ENCODE measurements around the gene MIGA2. TPM values are rescaled to one million over a fixed set of nuclear protein-coding genes. Genes with fewer than 3 reads are reported as not detected.

The MIGA2 gene
- total RNA-seq, 1 experiment from 2014 or later, result 34.8 TPM

DNA sequence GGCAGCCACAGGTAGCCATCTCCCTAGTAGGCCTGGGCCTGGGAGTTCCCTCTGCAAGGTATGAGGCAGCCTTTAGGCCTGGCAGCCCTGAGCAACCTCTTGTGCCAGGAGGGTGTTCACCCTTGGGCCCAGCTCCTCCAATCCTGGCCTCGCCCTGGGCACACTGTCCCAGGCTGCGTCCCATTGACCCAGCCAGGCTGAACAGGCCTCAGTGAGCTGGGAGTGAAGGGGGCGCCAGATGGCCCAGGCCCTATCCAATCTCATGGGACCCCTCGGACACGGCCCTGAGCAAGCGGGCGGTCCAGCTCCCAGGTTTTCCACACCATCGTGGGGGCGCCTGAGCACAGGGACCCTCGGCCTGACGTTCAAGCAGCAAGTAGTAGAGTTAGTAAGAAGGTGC, 22.8 kb upstream of the MIGA2 start:
- no peak overlapping the region for H3K4me3 ChIP-seq (ENCODE audit: low read depth, low read length)
- H3K36me3 ChIP-seq (ENCODE audit: control insufficient read depth, insufficient read depth, low read length), result peaks cover 2% of the 10 kb centered on the region; the same call in 1 of the 2 replicates
- DNase-seq, result no peak
- TF ChIP-seq, protein P1, sequence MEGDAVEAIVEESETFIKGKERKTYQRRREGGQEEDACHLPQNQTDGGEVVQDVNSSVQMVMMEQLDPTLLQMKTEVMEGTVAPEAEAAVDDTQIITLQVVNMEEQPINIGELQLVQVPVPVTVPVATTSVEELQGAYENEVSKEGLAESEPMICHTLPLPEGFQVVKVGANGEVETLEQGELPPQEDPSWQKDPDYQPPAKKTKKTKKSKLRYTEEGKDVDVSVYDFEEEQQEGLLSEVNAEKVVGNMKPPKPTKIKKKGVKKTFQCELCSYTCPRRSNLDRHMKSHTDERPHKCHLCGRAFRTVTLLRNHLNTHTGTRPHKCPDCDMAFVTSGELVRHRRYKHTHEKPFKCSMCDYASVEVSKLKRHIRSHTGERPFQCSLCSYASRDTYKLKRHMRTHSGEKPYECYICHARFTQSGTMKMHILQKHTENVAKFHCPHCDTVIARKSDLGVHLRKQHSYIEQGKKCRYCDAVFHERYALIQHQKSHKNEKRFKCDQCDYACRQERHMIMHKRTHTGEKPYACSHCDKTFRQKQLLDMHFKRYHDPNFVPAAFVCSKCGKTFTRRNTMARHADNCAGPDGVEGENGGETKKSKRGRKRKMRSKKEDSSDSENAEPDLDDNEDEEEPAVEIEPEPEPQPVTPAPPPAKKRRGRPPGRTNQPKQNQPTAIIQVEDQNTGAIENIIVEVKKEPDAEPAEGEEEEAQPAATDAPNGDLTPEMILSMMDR (IDR thresholded peaks at IDR 0.05; ENCODE audit: insufficient read depth in 1 of 2, low read depth in 1 of 2, low read length in 1 of 2, severe bottlenecking in 1 of 2, unreplicated experiment in 1 of 2), result no peak
- H3K9me3 Mint-ChIP-seq (ENCODE audit: unreplicated experiment), result no peaks in the 10 kb centered on the region
- POLR2A ChIA-PET, result interaction anchor here (0.5 kb wide), 1 partner anchor 60 kb away, joined by 3 read pairs; no protein-coding TSS in a partner anchor
- BruUV-seq (replicated peaks), result no TSS peak
- no peaks in the 10 kb centered on the region for H3K27me3 ChIP-seq (replicated peaks; ENCODE audit: control insufficient read depth, insufficient read depth, low read length)
- no peaks in the 10 kb centered on the region for H3K4me1 Mint-ChIP-seq (ENCODE audit: low read depth, unreplicated experiment)
- H3K4me3 Mint-ChIP-seq (ENCODE audit: unreplicated experiment), result no peak overlapping the region
- H3K27me3 Mint-ChIP-seq (ENCODE audit: insufficient read depth, unreplicated experiment), result no peaks in the 10 kb centered on the region
- no peaks in the 10 kb centered on the region for H3K4me1 ChIP-seq
- peaks cover 39% of the 10 kb centered on the region for H3K36me3 Mint-ChIP-seq (ENCODE audit: insufficient read depth, unreplicated experiment)
- H3K9me3 ChIP-seq, result no peaks in the 10 kb centered on the region
- no peak overlapping the region for H3K27ac Mint-ChIP-seq (ENCODE audit: unreplicated experiment)
- CTCF ChIA-PET, result no interaction called here
- intact Hi-C loops (cut with micrococcal nuclease; ENCODE audit: unreplicated experiment), result no loop called here

DNA sequence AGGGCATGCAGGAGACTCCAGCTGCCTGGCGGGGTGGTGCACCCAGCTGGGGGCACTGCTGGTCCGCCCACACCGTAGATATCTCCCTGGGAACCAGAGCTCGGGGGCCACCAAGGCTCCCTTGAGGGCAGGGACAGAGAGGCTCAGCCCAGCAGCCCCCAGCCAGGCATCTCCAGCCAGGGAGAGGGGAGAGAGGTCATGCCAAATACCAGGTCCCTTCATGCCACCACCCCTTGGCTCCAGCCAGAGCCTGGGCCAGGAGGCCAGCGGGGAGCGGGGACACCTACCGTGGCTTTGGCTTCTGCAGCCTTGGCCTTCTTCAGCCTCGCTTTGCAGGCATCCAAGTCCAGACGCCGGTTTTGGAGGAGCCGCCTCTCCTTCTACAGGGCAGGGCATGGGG, 22.3 kb upstream of the MIGA2 start:
- H3K4me1 Mint-ChIP-seq (ENCODE audit: low read depth, unreplicated experiment), result no peaks in the 10 kb centered on the region
- intact Hi-C loops (cut with micrococcal nuclease; ENCODE audit: unreplicated experiment), result no loop called here
- Histone ChIP-seq H3K4me1 (no peaks in the 10 kb centered on the region), H3K36me3 (ENCODE audit: control insufficient read depth, insufficient read depth, low read length) (peaks cover 2% of the 10 kb centered on the region; the same call in 1 of the 2 replicates), H3K4me3 (ENCODE audit: low read depth, low read length) (no peak overlapping the region), H3K9me3 (no peaks in the 10 kb centered on the region), H3K27me3 (replicated peaks; ENCODE audit: control insufficient read depth, insufficient read depth, low read length) (no peaks in the 10 kb centered on the region)
- DNase-seq, result no peak
- ChIA-PET CTCF (no interaction called here), POLR2A (no interaction called here)
- TF ChIP-seq, protein P1 (IDR thresholded peaks at IDR 0.05; ENCODE audit: insufficient read depth in 1 of 2, low read depth in 1 of 2, low read length in 1 of 2, severe bottlenecking in 1 of 2, unreplicated experiment in 1 of 2), result no peak
- no TSS peak for BruUV-seq (replicated peaks)
- no peak overlapping the region for H3K4me3 Mint-ChIP-seq (ENCODE audit: unreplicated experiment)
- peaks cover 39% of the 10 kb centered on the region for H3K36me3 Mint-ChIP-seq (ENCODE audit: insufficient read depth, unreplicated experiment)
- H3K9me3 Mint-ChIP-seq (ENCODE audit: unreplicated experiment), result no peaks in the 10 kb centered on the region
- no peak overlapping the region for H3K27ac Mint-ChIP-seq (ENCODE audit: unreplicated experiment)
- no peaks in the 10 kb centered on the region for H3K27me3 Mint-ChIP-seq (ENCODE audit: insufficient read depth, unreplicated experiment)

DNA sequence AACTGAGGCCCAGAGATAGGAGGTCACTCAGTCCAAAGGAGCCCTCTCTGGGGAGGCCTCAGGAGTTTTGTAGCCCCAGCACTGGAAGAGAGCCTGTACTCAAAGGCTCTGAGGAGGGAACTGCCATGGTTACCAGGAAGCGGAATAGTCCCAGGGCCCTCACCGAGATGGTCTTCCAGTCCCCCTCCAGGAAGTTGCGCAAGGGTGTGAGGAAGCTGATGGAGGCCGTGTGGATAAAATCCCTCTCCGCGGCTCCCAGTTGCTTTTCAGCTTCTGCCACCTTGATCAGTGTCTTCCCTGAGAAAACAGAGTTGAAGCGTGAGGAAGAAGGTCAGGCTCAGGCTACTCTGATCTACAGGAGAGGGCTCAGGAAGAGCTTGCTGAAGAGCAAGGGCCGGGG, 21.8 kb upstream of the MIGA2 start:
- no peaks in the 10 kb centered on the region for H3K27me3 ChIP-seq (replicated peaks; ENCODE audit: control insufficient read depth, insufficient read depth, low read length)
- H3K36me3 ChIP-seq (ENCODE audit: control insufficient read depth, insufficient read depth, low read length), result peaks cover 2% of the 10 kb centered on the region; the same call in 1 of the 2 replicates
- no peaks in the 10 kb centered on the region for H3K9me3 Mint-ChIP-seq (ENCODE audit: unreplicated experiment)
- no peak overlapping the region for H3K27ac Mint-ChIP-seq (ENCODE audit: unreplicated experiment)
- no TSS peak for BruUV-seq (replicated peaks)
- no peaks in the 10 kb centered on the region for H3K4me1 Mint-ChIP-seq (ENCODE audit: low read depth, unreplicated experiment)
- CTCF ChIA-PET, result interaction anchor here (0.5 kb wide), 1 partner anchor 73 kb away, joined by 4 read pairs; no protein-coding TSS in a partner anchor
- no peaks in the 10 kb centered on the region for H3K9me3 ChIP-seq
- no peak overlapping the region for H3K4me3 ChIP-seq (ENCODE audit: low read depth, low read length)
- no peaks in the 10 kb centered on the region for H3K27me3 Mint-ChIP-seq (ENCODE audit: insufficient read depth, unreplicated experiment)
- TF ChIP-seq, protein P1 (IDR thresholded peaks at IDR 0.05; ENCODE audit: insufficient read depth in 1 of 2, low read depth in 1 of 2, low read length in 1 of 2, severe bottlenecking in 1 of 2, unreplicated experiment in 1 of 2), result no peak
- POLR2A ChIA-PET, result no interaction called here
- H3K4me3 Mint-ChIP-seq (ENCODE audit: unreplicated experiment), result no peak overlapping the region
- H3K4me1 ChIP-seq, result no peaks in the 10 kb centered on the region
- peaks cover 43% of the 10 kb centered on the region for H3K36me3 Mint-ChIP-seq (ENCODE audit: insufficient read depth, unreplicated experiment)
- DNase-seq, result no peak
- intact Hi-C loops (cut with micrococcal nuclease; ENCODE audit: unreplicated experiment), result no loop called here

Data from Caco-2 (cell line).